GM04504 (cell line): ENCODE data around the gene RBP2.

ENCODE experiments used
- DNase-seq: peaks from one replicate; pipeline ENCODE4 v3.0.0-alpha.2; 2012; ENCODE audit warnings: low read depth

Gene RBP2

DNA sequence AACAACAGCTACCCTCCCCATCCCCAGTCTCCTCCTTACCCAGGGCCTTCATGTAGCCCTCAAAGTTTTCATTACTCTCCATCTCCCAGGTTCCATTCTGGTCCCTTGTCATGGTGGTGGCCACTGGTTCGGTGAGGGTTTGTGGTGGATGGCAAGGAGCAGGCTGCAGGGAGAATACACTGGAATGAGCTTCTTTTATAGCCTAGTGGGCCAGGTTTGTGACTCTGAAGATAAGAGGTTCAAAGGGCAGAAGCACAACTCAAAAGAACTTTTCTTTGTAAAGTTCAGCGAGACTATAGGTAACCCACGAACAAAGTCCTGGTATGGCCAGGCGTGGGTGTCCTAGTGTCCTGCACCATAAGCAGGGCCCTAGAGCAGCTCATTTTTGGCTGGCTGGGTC, at the start of gene RBP2:
Gene RBP2 (minus strand): TSS at position 169 of the 400 bp plus-strand sequence. CDS start 57 bp downstream, at position 112.
- DNase-seq, result no peak

DNA sequence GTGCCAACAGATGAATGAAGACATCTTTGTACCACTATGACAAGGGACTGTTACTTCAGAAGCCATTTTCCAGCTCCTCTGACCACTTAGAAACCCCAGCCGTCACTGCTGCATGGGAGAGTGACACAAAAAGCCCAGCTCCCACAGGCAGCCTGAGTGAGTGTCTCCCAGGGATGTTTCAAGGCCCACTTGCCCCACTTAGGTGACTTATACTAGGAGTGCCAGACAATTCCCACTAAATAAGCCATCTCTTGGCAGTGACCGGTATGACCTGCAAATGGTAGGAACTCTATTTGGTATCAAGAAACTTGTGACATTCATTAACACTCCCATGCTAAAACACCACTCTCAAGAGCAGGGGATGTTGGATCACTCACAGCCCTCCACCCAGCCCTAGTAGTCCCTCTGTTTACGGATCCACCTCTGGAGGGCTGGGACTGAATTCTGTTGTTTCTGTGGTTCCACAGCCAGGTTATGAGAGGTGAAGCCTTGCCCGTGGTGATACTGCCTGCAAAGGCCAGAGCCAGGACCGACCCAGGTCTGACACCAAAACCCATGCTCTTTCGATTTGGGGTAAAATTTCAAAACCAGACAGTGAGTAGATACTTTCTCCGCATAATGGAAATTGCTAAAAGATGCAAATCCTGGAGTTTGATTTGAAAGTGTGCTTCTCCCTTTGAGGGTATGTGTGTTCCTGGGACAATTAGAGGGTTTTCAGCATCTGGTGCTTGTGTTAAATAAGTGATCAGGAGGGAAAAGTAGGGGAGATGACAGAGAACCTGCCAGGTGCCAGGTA, 48.7 kb upstream of the RBP2 start:
- no peak for DNase-seq

DNA sequence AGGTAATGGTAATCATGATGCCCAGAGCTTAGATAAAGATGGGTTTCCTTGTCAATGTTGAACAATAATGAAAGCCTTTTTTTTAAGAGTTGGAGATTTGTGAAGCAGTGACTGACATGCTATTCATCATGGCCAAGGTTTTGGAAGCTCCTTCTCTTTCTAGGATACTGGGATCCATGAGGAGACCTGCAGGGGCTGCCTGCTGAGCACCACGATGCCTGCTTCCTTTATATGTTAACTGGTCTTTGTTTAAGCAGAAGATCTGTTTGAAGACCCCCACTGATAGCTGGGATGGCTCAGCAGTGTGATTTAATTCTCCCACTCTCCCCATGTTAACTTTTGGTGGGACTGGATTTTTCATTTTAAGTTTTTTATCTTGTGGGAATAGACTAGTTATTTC, 47.4 kb upstream of the RBP2 start:
- DNase-seq, result no peak

DNA sequence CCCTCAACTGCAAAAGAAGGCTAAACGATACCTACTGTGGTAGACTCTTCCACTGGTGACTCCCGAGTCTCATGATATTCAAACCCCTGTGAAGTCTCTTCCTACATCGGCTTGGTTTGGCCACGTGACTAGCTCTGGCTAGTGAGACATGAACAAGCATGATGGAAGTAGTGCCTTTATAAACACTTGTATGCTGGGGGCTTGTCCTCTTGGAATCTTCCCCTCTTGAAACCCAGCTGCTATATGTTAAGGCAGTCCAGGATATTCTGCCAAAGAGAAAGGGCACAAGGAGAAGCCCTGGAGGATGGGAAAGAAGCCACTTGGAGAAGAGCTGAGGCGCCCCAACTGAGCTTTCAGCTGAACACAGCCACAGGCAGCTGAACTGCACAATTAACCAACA, 46.9 kb upstream of the RBP2 start:
- DNase-seq, result no peak

DNA sequence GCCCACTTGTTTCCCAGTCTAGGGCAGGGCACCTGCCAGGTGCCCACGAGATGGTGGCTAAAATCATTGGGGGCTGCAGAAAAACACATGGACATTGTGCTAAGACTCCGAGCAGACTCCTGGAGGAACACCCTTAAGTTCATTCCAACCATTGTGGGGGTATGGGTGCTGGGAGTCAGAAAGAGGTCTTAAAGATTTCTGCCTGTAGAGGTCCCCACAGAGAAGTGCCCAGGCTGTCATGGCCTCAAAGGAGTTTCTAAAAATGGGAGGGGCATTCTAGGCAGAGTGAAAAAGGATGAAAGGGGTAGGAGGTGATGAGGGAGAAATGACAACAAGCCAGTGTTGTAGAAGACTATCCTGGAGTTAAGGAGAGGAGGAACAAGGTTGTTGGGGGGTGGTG, 46.1 kb upstream of the RBP2 start:
- no peak for DNase-seq

DNA sequence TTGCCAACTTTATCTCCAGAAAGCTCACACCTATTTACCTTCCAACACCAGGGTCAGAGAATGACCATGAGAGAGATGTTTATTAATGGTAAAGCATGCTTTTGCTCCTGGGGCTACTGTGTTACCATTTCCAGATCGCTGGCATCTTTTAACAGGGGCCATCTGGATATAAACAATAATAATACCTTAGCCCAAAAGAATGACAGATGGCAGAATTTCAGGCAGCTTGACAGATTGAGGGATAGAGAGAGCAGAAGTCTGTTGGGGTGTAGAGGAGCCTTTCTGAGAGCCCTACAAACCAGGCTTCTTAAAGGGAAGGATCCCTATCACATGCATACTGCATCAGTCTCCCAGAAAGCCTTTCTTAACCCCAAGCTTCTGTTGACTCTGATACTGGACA, 45.5 kb upstream of the RBP2 start:
- DNase-seq, result no peak

DNA sequence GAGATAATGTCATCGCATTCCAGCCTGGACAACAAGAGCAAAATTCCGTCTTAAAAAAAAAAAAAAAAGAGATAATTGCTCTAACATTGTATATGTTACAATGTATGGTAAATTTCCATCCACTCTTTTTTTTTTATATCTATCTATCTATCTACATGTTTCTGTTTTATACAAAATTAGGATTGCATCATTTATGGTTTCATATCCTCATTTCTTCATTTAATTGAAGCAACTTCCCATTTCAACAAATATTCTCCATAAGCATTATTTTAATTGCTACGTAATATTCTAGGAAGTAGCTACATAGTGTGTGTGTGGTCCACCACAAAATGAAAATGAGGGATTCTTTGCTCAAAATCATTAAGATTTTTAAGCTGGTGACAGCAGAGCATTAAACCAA, 44.8 kb upstream of the RBP2 start:
- DNase-seq, result no peak

DNA sequence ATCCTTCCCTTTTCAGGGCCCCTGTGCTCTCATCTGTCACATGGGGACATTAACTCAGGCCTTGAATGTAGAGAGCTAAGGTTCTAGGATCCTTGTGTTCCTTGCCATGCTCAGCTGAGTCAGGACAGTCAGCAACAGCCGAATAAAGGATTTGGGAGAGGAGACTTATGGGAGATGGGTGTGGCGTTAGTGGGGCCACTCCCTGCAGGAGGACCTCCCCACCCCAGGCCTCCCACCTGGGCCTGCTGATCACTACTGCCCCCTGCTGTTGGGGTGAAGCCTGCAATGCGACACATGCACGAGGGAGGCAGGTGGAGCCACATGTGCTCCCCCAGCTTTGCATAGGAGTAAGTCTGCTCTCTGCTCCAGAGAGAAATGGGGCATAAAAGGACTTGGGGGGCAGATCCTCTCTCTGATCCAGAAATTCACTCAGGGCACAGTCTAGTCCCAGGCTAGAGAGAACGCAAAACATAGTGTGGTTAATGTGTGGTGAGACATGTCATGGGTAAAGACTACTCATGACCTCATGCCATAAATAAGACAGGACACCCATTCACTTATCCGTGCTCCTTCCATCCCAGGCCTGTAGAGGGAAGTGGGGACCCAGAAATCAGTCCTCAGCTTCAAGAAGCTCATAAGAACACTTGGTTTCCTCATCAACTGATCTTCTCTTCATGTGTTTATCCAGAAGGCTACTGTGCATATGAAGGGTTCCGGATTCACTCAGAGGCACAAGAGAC, 43.9 kb upstream of the RBP2 start:
- DNase-seq, result no peak

DNA sequence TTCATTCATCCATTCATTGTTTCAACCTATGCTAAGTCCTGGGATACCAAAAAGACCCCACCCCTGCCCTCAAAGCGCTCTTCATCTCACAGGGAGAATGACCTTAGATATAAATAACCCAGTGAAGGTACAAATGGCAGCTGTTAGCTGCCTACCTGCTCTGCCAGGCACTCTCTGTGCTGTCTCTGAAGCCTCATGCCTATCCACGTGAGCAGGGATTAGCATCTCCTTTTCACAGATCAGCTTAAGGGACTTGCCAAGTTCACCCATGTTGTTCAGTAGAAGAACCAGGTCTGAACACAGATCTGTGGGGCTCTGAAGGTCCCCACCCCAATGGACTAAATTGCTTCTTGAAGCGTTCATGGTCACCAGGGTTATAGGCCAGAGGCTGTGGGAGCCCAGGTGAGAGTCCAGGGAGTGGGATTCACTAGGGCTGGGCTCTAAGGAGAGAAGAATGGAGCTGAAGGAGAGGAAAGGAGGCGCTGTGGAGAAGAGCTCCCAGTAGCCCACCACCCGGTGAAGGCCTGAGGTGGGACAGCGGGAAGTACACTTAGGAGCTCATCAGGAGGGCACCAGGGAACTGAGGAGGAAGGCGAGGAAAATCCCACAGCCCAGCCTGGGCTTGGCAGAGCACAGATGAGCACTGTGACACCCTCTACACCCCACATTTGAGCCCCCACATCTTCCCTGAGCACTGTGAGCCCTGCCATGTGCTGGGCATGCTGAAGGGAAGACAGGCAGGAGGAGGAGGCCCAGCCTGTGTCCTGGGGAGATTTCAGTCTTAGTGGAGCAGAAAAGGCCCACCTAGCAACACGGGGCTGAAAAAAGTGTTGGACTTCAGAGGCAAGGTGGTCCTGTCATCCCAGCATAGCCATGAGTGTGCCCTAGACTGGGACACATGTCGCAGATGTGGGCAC, 42.9 kb upstream of the RBP2 start:
- no peak for DNase-seq

DNA sequence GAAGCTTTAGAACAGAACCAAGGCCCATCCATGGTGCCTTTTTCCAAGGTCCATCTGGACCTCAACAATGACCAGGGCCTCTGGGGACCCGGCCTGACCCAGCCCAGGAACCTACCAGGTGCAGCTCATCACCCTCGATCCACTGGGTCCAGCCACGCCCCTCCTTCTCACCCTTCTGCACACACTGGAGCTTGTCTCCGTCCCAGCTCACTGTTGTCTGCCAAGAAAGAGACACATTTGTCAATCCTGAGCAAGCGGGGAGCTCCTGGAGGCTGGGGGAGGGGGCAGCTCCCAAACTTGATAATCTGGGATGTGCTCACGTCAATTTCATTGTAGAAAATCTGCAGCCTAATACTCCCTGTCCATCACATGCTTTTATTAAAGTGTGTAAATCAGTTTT, 42.0 kb upstream of the RBP2 start:
- no peak for DNase-seq

DNA sequence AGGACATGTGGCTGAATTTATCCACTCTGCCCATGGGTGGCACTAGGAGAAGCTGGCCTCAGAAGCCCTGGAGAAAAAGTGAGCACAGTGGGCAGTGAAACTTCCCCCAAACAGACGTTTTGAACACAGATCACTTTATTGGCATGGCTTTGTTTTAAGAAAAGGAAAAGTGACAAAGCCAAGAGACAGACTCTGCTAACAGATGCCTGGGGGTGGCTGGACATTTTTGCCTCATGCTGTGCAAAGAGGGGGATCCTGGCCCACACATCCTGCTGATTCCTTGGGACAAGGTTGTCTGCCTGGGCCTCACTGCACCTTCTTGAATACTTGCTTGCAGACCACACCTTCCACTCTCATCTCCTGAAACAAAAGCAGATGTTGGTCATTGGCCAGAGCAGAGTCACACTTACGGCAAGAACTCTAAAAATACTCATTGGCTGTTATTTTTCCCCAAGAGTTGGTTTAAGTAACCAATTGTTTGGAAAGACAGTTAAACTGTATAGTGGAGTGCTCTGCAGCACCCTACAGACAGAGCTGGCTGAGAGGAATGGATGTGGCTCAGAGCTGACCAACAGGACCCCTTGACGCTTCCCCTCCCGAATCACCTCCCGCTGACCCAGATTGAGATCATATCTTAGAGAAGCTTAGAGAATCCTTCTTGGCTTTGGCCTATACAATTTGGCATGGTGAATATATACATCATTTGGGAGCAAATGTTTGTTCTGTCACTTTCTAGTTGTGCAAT, 41.2 kb upstream of the RBP2 start:
- no peak for DNase-seq

DNA sequence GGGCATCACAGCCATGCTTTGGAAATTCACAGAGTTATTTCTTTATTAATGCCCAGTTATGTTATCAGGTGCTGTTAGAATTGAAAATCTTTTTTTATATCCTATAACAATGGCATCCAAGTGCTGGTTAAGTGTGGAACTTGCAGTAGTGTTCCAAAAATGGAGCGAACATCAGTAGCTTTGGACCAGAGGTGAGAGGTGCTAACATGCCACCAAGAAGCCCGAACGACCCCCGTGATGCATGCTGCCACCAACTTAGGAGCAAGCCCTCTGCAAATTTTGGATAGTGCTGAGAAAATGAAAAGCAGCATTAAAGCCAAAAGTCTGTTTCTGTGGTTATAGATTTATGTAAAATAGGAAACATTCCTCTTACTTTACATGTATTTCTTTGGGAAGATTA, 38.4 kb upstream of the RBP2 start:
- DNase-seq, result no peak

DNA sequence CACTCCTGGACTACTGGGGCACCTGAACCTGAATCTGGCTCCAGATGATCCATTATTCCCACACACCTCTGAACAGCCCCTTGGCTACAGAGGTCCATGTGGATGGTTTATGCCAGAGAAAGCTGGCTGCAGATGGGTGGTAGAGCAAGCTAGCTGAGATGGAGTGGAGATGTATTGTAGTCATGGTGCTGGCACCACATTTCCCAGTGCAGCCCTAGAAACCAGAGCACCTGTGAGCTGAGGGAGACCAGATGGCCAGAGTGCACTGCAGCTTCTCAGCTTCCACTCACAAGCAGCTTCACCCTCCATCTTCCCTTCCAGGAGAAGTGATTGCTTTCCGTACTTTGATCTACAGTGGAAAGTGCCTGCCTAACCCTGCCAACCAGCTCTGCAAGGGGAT, 33.3 kb upstream of the RBP2 start:
- DNase-seq, result no peak

DNA sequence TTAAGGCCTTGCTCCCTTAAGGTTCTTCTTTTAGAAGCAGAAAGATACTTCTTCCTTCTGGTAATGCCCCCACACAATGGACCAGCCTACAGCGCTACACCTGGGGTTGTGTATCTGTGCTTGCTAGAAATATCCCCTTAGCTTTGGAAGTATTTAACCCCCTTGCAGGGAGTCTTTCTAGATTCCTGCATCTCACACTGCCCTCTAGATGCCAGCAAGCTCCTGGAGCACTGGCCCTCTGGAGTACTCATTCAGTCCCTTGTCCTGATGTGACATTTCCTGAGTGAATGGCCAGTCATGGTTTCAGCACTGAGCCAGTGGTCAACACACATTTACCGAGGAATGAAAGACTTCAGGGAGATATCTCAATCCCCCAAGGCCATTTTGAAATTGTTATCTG, 30.4 kb upstream of the RBP2 start:
- no peak for DNase-seq

DNA sequence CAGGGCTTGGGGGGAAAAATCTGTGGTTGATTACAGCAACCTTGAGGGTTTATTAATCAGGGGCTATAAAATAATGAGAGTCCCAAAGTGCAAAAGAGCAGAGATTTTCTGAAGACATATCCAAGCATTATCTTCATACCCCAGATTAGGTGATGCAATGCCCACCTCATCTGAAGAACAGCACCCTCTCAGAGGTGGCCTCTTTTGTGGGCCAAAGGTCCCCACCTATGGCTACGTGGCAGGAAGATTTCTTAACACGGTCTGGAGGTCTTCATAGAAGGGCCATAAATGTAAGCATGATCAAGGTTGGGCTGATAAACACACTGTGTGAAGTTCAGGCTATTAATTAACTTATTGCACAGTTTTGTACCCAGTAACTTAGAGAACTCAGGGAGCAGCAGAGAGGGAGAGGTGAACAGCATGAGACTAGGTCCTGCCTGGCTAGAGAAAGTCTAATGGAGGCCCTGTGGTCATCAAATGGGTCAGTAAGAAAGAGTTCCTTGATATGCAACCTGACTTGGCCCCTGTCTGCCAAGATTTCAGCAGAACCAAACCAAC, 29.6 kb upstream of the RBP2 start:
- no peak for DNase-seq

DNA sequence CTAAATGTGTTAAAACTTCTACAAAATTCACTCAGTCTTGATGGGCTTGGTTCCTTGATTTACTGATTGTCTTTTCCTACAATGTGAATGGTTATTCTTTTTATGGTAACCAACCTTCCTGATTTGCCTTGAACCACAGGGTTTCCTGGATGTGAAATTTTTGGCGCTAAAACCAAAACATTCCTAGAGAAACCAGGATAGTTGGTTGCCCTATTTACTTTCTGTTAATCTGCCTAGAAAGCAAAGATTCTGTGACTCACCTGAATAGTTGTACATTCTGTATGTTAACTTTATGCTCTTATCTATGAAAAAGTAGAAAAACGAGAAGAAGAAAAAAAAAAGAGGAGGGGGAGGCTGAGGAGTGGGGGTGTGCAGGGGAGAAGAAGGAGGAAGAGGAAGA, 23.2 kb upstream of the RBP2 start:
- no peak for DNase-seq

DNA sequence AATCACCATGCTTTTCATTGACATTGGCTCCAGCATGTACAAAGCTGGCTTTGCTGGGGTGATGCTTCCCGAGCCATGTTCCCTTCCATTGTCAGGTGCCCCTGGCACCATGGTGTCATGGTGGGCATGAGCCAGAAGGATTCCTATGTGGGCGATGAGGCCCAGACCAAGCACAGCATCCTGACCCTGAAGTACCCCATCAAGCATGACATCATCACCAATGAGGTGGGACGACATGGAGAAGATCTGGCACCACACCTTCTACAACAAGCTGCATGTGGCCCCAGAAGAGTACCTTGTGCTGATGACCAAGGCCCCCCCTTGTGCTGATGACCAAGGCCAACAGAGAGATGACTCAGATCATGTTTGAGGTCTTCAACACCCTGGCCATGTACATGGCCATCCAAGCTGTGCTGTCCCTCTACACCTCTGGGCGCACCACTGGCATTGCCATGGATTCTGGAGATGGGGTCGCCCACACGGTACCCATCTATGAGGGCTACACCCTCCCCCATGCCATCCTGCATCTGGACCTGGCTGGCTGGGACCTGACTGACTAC, 17.6 kb upstream of the RBP2 start:
- DNase-seq, result no peak

DNA sequence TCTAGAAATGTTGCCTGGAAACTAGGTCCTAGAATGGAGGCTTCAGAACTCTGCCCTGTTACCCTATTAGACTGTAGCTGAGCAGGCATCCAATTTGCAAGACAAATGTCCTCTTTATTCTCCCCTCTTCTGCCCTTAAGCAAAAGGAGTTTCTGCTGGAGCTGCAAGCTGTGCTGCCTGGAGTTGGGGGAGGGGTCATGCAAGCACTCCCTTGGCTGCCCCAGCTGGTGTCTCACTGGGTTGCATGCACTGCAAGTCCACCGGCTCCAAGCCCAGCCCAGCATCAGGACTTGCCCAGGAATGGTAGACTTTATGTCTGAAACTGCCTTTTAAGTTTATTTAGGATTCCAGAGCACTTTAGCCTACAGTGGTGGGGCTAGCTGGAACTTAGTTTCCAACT, 15.7 kb upstream of the RBP2 start:
- DNase-seq, result no peak

DNA sequence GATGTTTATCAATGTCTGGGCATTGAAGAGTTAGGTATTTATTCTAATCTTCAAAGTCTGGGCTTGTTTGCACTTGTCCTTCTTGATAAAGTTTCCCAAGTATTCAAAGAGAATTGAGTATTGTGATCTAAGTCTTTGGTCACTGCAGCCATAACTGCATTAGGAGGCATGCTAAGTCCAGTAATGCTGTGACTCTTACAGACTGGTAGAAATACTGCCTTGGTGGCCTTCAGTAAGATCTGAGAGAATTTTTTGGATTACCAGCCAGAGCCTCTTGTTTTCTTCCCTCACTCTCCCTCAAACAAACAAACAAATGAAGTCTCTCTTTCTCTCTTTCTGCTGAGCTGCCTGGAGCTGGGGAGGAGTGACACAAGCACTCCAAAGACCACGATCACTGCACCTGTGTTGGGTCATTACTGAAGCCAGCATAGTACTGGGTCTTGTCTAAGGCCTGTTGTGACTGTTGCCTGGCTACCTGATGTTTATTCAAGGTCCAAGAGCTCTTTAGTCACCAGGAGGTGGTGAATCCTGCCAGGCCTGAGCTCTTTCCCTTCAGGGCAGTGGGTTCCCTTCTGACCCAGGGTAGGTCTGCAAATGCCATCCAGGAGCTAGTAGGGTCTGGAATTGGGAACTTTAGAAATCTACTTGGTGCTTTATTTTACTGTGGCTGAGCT, 14.8 kb upstream of the RBP2 start:
- no peak for DNase-seq

DNA sequence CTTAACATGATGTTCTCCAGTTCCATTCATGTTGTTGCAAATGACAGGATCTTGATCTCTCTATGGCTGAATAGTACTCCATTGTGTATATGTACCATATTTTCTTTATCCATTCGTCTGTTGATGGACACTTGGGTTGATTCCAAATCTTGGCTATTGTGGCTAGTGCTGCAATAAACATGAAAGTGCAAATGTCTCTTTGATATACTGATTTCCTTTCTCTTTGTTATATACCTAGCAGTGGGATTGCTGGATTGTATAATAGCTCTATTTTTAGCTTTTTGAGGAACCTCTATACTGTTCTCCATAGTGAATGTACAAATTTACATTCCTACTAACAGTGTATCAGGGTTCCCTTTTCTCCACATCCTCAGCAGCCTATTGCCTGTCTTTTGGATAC, 5.9 kb upstream of the RBP2 start:
- no peak for DNase-seq

DNA sequence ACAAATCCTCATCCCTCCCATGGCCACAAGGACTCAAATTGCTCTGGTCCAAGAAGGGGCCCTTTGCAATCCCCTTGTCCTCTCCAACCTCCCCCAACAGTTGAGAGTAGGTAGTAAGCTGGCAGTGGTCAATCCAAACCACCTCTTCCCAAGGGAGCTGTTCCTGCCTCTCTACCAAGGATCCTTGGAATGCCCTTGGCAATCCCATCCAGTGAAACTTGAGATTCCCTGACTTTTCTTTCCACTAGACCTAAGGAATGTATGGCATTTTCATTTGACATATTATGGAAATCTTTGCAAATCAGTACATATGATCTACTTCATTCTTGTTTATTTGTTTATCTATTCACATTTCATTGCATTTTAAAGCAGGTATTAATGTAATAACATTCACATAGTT, 4.8 kb upstream of the RBP2 start:
- no peak for DNase-seq
